ENCODE data around the gene BMP7. TPM values are rescaled to one million over a fixed set of nuclear protein-coding genes. Genes with fewer than 3 reads are reported as not detected.

Gene BMP7
- total and polyA plus RNA-seq, 9 of the 15 experiments (the other 6 are each of a cell fraction or from before 2014, with no cell fraction given): 0.18 TPM; not detected in 8

- TF ChIP-seq FOSL1 (tag; conservative IDR thresholded peaks at IDR 0.05) (peak; percentile 39; the same call in 1 of the 2 replicates), MAFF (IDR thresholded peaks at IDR 0.05; ENCODE audit: low read length) (peak; percentile 22; the same call in 1 of the 2 replicates), RCOR1 (IDR thresholded peaks at IDR 0.05; ENCODE audit: borderline replicate concordance in 1 of 2, low read depth in 2 of 2, low read length in 2 of 2) (peak in 1 of 2 experiments; percentile 85; a peak in 2 of 4 replicates), ZNF592 (IDR thresholded peaks at IDR 0.05) (no peak), ESRRA (IDR thresholded peaks at IDR 0.05; ENCODE audit: borderline replicate concordance, low read depth) (peak; percentile 74; the same call in 1 of the 2 replicates), MAFG (tag; conservative IDR thresholded peaks at IDR 0.05) (0 out of 2 replicates have a peak, but pooled peaks have one; percentile 18), CTBP1 (IDR thresholded peaks at IDR 0.05; ENCODE audit: borderline replicate concordance) (peak; percentile 89)
Measured at GRCh38 chr20:57208198-57208597, 58.2 kb downstream of the BMP7 start (continued).

- FAIRE-seq (no peak), DNase-seq (ENCODE audit: extremely low read depth in 1 of 4, low spot score in 3 of 4) (no peak), ATAC-seq (no peak)
- TF ChIP-seq ZBTB11 (CRISPR knock-in tag; IDR thresholded peaks at IDR 0.05) (peak in 1 of 3 experiments; percentile 52; a peak in 1 of 6 replicates), EWSR1 (IDR thresholded peaks at IDR 0.05; ENCODE audit: borderline replicate concordance, low read depth, partially characterized antibody) (peak; percentile 73), CCNT2 (IDR thresholded peaks at IDR 0.05; ENCODE audit: borderline replicate concordance, extremely low read depth, insufficient read length, low read depth, low read length) (no peak)
- 2% methylated on average over 3 of the region's 3 CpGs for WGBS (ENCODE audit: insufficient coverage, low coverage, missing lambda C conversion rate)
- Histone ChIP-seq H3K4me2 (ENCODE audit: insufficient read depth, low read length) (no peak overlapping the region), H3K9ac (ENCODE audit: insufficient read depth in 1 of 2, low read depth in 2 of 2, low read length in 2 of 2) (no peak overlapping the region), H3K4me1 (replicated peaks in 1 of 2; ENCODE audit: control insufficient read depth in 2 of 2, insufficient read depth in 2 of 2, low read length in 2 of 2) (peaks cover 0 to 3% of the 10 kb centered on the region in 2 experiments; a peak in 1 of 5 replicates), H3K79me2 (ENCODE audit: control insufficient read depth, insufficient read depth, low read length) (no peaks in the 10 kb centered on the region), H3K9me1 (ENCODE audit: control insufficient read depth, insufficient read depth, low read length) (no peaks in the 10 kb centered on the region), H3K36me3 (ENCODE audit: control insufficient read depth, insufficient read depth, low read length) (no peaks in the 10 kb centered on the region), H3K27me3 (ENCODE audit: control insufficient read depth in 2 of 2, insufficient read depth in 2 of 2, low read length in 2 of 2) (peaks cover 34 to 53% of the 10 kb centered on the region in 2 experiments), H3K9me3 (replicated peaks; ENCODE audit: control insufficient read depth, insufficient read depth, low read depth, low read length) (no peaks in the 10 kb centered on the region), H3K4me3 (no peak overlapping the region), H2AFZ (ENCODE audit: low read depth, low read length) (no peak overlapping the region), H4K20me1 (replicated peaks; ENCODE audit: control insufficient read depth, insufficient read depth, low read length) (0 out of 2 replicates have a peak, but pooled peaks cover 4% of the 10 kb centered on the region), H3K27ac (ENCODE audit: extremely low read depth, low read depth, low read length) (no peak overlapping the region)
- intact Hi-C loops (cut with micrococcal nuclease) (no loop called here), in situ Hi-C loops (cut with MboI) (no loop called here)
- ChIA-PET CTCF (ENCODE audit: low intra/inter-chr PET ratio) (no interaction called here), POLR2A (no interaction called here)
- BruUV-seq (replicated peaks): no TSS peak
Measured at GRCh38 chr20:57207251-57207650, 59.2 kb downstream of the BMP7 start.

Data from K562 (cell line).